GM12878 (cell line): ENCODE data around the gene PRSS1.

Source experiments
- CEBPB ChIP-seq, 2 experiments: fragments of 150-350 bp in 1 of 2; IDR thresholded peaks; 2 replicates each; pipeline ENCODE4 v1.6.1; 2012 to 2014; ENCODE audit warnings: low read depth in 2 of 2, low read length in 2 of 2, borderline replicate concordance in 1 of 2, inconsistent platforms in 1 of 2
- CTCF ChIP-seq, 3 experiments: IDR thresholded peaks in 2 of 3; conservative IDR thresholded peaks in 1 of 3; 2 replicates each; pipeline ENCODE4 v1.5.1; 2011; ENCODE audit warnings: low read depth in 3 of 3, low read length in 3 of 3, mild to moderate bottlenecking in 3 of 3, control low read depth in 2 of 3, moderate library complexity in 2 of 3, inconsistent platforms in 1 of 3, mixed read lengths in 1 of 3; ENCODE audit not compliant: control insufficient read depth in 2 of 3, insufficient read depth in 1 of 3; ENCODE audit errors: extremely low read depth in 1 of 3
- HCFC1 ChIP-seq: fragments of 150-350 bp; IDR thresholded peaks from 2 replicates; pipeline ENCODE4 v1.6.1; 2014; ENCODE audit warnings: low read length
- RFX5 ChIP-seq: IDR thresholded peaks from 2 replicates; pipeline ENCODE4 v1.6.1; 2011; ENCODE audit warnings: low read depth, low read length, improper control_type of control experiment

DNA sequence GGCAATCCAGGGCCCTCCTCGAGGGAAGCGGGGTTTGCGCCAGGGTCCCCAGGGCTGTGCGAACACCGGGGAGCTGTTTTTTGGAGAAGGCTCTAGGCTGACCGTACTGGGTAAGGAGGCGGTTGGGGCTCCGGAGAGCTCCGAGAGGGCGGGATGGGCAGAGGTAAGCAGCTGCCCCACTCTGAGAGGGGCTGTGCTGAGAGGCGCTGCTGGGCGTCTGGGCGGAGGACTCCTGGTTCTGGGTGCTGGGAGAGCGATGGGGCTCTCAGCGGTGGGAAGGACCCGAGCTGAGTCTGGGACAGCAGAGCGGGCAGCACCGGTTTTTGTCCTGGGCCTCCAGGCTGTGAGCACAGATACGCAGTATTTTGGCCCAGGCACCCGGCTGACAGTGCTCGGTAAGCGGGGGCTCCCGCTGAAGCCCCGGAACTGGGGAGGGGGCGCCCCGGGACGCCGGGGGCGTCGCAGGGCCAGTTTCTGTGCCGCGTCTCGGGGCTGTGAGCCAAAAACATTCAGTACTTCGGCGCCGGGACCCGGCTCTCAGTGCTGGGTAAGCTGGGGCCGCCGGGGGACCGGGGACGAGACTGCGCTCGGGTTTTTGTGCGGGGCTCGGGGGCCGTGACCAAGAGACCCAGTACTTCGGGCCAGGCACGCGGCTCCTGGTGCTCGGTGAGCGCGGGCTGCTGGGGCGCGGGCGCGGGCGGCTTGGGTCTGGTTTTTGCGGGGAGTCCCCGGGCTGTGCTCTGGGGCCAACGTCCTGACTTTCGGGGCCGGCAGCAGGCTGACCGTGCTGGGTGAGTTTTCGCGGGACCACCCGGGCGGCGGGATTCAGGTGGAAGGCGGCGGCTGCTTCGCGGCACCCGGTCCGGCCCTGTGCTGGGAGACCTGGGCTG lies 47.5 kb downstream of the PRSS1 start:
- TF ChIP-seq RFX5: no peak
- TF ChIP-seq HCFC1: no peak
- no peak for TF ChIP-seq CTCF (IDR thresholded peaks at IDR 0.05 in 2 of 3, conservative IDR thresholded peaks at IDR 0.05 in 1 of 3; ENCODE audit: control insufficient read depth in 2 of 3, extremely low read depth in 1 of 3, insufficient read depth in 1 of 3, low read depth in 3 of 3, low read length in 3 of 3)
- no peak for TF ChIP-seq CEBPB (IDR thresholded peaks at IDR 0.05; ENCODE audit: borderline replicate concordance in 1 of 2, low read depth in 2 of 2, low read length in 2 of 2)
